Gastroesophageal sphincter (tissue), 4 donors: ENCODE measurements around the gene SPTBN5. TPM values are rescaled to one million over a fixed set of nuclear protein-coding genes. Genes with fewer than 3 reads are reported as not detected.

Experiments
- ATAC-seq: fragments of 150-250 bp; one replicate; pipeline ENCODE4 v1.9.1; 2016; ENCODE audit warnings: mild to moderate bottlenecking, moderate library complexity
- H3K27ac ChIP-seq, 4 donors: fragments of 200-600 bp; sonication (generic) in 3 of 4; 1 replicate in 3 of 4; 2 replicates in 1 of 4; pipeline ENCODE4 v1.5.1; 2016 to 2019
- H3K27me3 ChIP-seq: fragments of 200-600 bp; sonication (generic); one replicate; pipeline ENCODE4 v1.5.1; 2019
- H3K36me3 ChIP-seq, 2 donors: fragments of 200-600 bp; sonication (generic); one replicate each; pipeline ENCODE4 v1.5.1; 2019; ENCODE audit warnings: control low read depth in 1 of 2
- H3K4me1 ChIP-seq, 3 donors: fragments of 200-600 bp; sonication (generic); 1 replicate in 2 of 3; 2 replicates in 1 of 3; pipeline ENCODE4 v1.5.1; 2016 to 2019; ENCODE audit warnings: control low read depth in 2 of 3
- H3K4me3 ChIP-seq, 2 donors: fragments of 200-600 bp; sonication (generic); one replicate each; pipeline ENCODE4 v1.5.1; 2019; ENCODE audit warnings: mild to moderate bottlenecking in 1 of 2, moderate library complexity in 1 of 2
- H3K9me3 ChIP-seq, 3 donors: fragments of 200-600 bp; sonication (generic); one replicate each; pipeline ENCODE4 v1.5.1; 2017 to 2019; ENCODE audit warnings: control low read depth in 2 of 3
- EP300 ChIP-seq: sonication (generic); formaldehyde crosslinking; IDR thresholded peaks from one replicate; pipeline ENCODE4 v1.6.1; 2017; ENCODE audit warnings: antibody characterized with exemption, mild to moderate bottlenecking
- POLR2A ChIP-seq, 2 donors: fragments of 450-650 bp; IDR thresholded peaks; one replicate each; pipeline ENCODE4 v1.6.1; 2017; ENCODE audit warnings: antibody characterized with exemption in 2 of 2, mild to moderate bottlenecking in 2 of 2, moderate library complexity in 1 of 2
- POLR2AphosphoS5 ChIP-seq: sonication (generic); formaldehyde crosslinking; IDR thresholded peaks from one replicate; pipeline ENCODE4 v1.6.1; 2017; ENCODE audit warnings: antibody characterized with exemption
- WGBS, 2 donors: methylation state at CpG; one replicate each; pipeline ENCODE4 v1.1.5; 2018; ENCODE audit warnings: low coverage in 1 of 2; 5-methylcytosine and 5-hydroxymethylcytosine counted together
- total RNA-seq, 4 donors: library from RNA; depleted of rRNA; stranded (reverse); fragments of >200 nt; gene quantifications; one replicate each; pipeline ENCODE4 v1.1.0, GENCODE V29; 2016
- TF ChIP-seq, protein P1 (sequence below), 4 experiments: fragments of 200-600 bp in 2 of 4; fragments of 450-650 bp in 2 of 4; sonication (generic) in 1 of 4; IDR thresholded peaks; one replicate each; pipeline ENCODE4 v1.5.1; 2017 to 2019; ENCODE audit warnings: antibody characterized with exemption in 4 of 4, mild to moderate bottlenecking in 2 of 4, moderate library complexity in 2 of 4

SPTBN5 gene
- total RNA-seq, result under 1 TPM; 0.13 to 0.93 (median 0.38) TPM

DNA sequence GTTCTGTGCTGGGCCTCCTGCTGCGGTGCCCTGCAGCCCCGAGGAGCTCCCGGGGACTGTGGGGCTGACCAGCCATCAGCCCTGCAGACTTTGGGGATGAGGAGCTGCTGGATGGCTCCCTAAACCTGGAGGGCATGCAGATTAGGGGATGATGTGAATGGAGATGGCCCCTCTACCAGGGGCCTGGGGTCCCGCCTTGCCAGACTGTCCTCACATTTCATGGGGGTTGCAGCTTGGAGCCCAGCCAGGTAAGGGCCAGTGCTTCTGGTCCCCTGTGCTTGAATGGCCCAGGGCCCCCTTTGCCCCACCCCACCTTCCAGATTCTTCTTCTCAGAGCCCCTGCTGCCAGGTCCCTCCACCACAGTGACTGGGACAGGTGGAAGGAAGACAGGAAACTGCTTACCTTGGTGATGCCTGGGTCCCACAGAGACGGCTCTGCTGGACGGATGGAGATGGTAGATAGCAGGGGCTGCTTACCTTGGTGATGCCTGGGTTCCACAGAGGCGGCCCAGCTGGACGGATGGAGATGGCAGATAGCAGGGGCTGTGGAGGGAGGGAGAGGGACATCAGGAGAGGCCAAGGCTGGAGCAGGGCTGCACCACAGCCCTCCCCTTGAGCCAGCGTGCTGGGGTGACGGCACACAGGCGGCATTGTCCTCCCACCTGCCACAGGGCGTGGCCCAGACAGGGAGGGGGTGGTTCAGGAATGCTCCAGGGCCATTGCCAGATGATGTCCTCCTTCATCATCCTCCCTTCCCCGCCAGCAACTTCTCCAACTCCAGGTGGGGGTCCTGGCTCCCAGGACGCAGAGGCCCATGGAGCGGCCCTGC lies at the start of gene SPTBN5:
Gene SPTBN5 (minus strand): TSS at position 632 of the 829 bp plus-strand sequence. CDS start 556 bp downstream, at position 76.
- TF ChIP-seq POLR2AphosphoS5, result no peak
- TF ChIP-seq EP300, result no peak
- no peak for TF ChIP-seq POLR2A (IDR thresholded peaks at IDR 0.05)
- TF ChIP-seq, protein P1, sequence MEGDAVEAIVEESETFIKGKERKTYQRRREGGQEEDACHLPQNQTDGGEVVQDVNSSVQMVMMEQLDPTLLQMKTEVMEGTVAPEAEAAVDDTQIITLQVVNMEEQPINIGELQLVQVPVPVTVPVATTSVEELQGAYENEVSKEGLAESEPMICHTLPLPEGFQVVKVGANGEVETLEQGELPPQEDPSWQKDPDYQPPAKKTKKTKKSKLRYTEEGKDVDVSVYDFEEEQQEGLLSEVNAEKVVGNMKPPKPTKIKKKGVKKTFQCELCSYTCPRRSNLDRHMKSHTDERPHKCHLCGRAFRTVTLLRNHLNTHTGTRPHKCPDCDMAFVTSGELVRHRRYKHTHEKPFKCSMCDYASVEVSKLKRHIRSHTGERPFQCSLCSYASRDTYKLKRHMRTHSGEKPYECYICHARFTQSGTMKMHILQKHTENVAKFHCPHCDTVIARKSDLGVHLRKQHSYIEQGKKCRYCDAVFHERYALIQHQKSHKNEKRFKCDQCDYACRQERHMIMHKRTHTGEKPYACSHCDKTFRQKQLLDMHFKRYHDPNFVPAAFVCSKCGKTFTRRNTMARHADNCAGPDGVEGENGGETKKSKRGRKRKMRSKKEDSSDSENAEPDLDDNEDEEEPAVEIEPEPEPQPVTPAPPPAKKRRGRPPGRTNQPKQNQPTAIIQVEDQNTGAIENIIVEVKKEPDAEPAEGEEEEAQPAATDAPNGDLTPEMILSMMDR (IDR thresholded peaks at IDR 0.05), result no peak
- no peak for ATAC-seq
- WGBS, 2 donors, result 80% methylated on average over 1 of the region's 15 CpGs; no CpG with 5 or more reads in 1 of the 2 donors
- H3K27me3 ChIP-seq, result no peaks in the 10 kb centered on the region
- H3K27ac ChIP-seq, result peak within 1 kb of the TSS in 3 of 4 donors; percentile 55 to 68 (median 57)
- peaks cover 0 to 4% of the 10 kb centered on the region in 2 donors for H3K36me3 ChIP-seq
- peak within 1 kb of the TSS in 1 of 2 donors; percentile 17 for H3K4me3 ChIP-seq
- H3K9me3 ChIP-seq, result no peaks in the 10 kb centered on the region
- H3K4me1 ChIP-seq, result peaks cover 0 to 33% (median 12%) of the 10 kb centered on the region in 3 donors

- Histone ChIP-seq H3K4me1 (peaks cover 0 to 39% (median 11%) of the 10 kb centered on the region in 3 donors), H3K36me3 (peaks cover 0 to 24% of the 10 kb centered on the region in 2 donors), H3K27me3 (no peaks in the 10 kb centered on the region), H3K9me3 (no peaks in the 10 kb centered on the region), H3K4me3 (no peak overlapping the region), H3K27ac (peak overlapping the region in 1 of 4 donors; percentile 77)
- TF ChIP-seq POLR2AphosphoS5, result no peak
- TF ChIP-seq EP300, result no peak
- TF ChIP-seq POLR2A (IDR thresholded peaks at IDR 0.05), result no peak
- TF ChIP-seq, protein P1 (IDR thresholded peaks at IDR 0.05), result no peak
- ATAC-seq, result no peak
- whole genome bisulfite sequencing, 2 donors, result 83 to 93% methylated on average over 3 to 6 of the region's 7 CpGs
These were observed 49.0 kb upstream of the SPTBN5 start for GRCh38 chr15:41942886-41943285.

- whole genome bisulfite sequencing, 2 donors, result 79 to 92% methylated on average over 11 to 20 of the region's 22 CpGs
- Histone ChIP-seq H3K27ac (peak overlapping the region in 1 of 4 donors; percentile 6), H3K4me3 (no peak overlapping the region), H3K4me1 (peaks cover 0 to 43% (median 11%) of the 10 kb centered on the region in 3 donors), H3K27me3 (no peaks in the 10 kb centered on the region), H3K36me3 (peaks cover 0 to 24% of the 10 kb centered on the region in 2 donors), H3K9me3 (no peaks in the 10 kb centered on the region)
- no peak for ATAC-seq
- no peak for TF ChIP-seq EP300
- TF ChIP-seq POLR2AphosphoS5, result no peak
- TF ChIP-seq, protein P1 (IDR thresholded peaks at IDR 0.05), result no peak
- no peak for TF ChIP-seq POLR2A (IDR thresholded peaks at IDR 0.05)
These were observed 48.0 kb upstream of the SPTBN5 start for GRCh38 chr15:41941644-41942415.

DNA sequence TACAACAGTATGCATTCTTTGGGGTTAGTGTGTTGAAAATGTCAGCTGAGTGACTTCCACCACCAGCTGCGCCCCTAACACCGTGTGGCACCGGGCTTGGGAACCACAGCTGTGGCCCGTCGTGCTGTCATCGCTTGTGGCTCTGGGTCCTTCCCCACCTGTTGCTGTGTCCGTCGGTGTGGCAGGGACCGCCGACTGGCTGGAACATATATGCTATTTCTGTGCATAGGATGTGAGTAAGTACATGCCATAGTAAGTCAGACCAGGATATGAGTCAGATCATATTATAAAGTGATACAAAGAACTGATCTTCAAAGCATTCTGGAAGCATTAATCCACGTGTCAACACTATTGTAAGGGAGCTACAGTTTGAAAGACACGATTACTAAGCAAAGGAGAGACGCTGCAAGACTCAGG lies 46.6 kb upstream of the SPTBN5 start:
- no peak overlapping the region for H3K4me3 ChIP-seq
- peaks cover 0 to 32% (median 11%) of the 10 kb centered on the region in 3 donors for H3K4me1 ChIP-seq
- no peaks in the 10 kb centered on the region for H3K27me3 ChIP-seq
- H3K36me3 ChIP-seq, result peaks cover 0 to 24% of the 10 kb centered on the region in 2 donors
- WGBS, 2 donors, result 58 to 68% methylated on average over 2 to 5 of the region's 13 CpGs
- peak overlapping the region in 1 of 4 donors; percentile 21 for H3K27ac ChIP-seq
- ATAC-seq, result no peak
- H3K9me3 ChIP-seq, result no peaks in the 10 kb centered on the region
- TF ChIP-seq POLR2A (IDR thresholded peaks at IDR 0.05), result no peak
- no peak for TF ChIP-seq POLR2AphosphoS5
- TF ChIP-seq, protein P1 (IDR thresholded peaks at IDR 0.05), result no peak
- no peak for TF ChIP-seq EP300
